Progenitor cell of endocrine pancreas (in vitro differentiated cells): ENCODE results near the gene TAB2. TPM values are rescaled to one million over a fixed set of nuclear protein-coding genes. Genes with fewer than 3 reads are reported as not detected.

Source experiments
- DNase-seq: peaks from one replicate; pipeline ENCODE4 v3.0.0; 2021; ENCODE audit warnings: low spot score; ENCODE audit not compliant: unreplicated experiment
- H3K27ac Mint-ChIP-seq: 2 replicates; pipeline ENCODE4 v1.8.0; 2021; ENCODE audit warnings: mild to moderate bottlenecking, moderate library complexity, mixed read lengths
- H3K27me3 Mint-ChIP-seq: 2 replicates; pipeline ENCODE4 v1.8.0; 2021; ENCODE audit warnings: mixed read lengths
- H3K36me3 Mint-ChIP-seq: 2 replicates; pipeline ENCODE4 v1.8.0; 2022; ENCODE audit warnings: mixed read lengths; ENCODE audit not compliant: insufficient read depth
- H3K4me1 Mint-ChIP-seq: 2 replicates; pipeline ENCODE4 v1.8.0; 2021; ENCODE audit warnings: low read depth, mixed read lengths
- H3K4me3 Mint-ChIP-seq: 2 replicates; pipeline ENCODE4 v1.8.0; 2021; ENCODE audit warnings: low read depth, mild to moderate bottlenecking, moderate library complexity, mixed read lengths
- H3K9me3 Mint-ChIP-seq: 2 replicates; pipeline ENCODE4 v1.8.0; 2021; ENCODE audit warnings: low read depth, mixed read lengths
- total RNA-seq: library from RNA; stranded (reverse); gene quantifications from 2 replicates; pipeline ENCODE4 v1.2.1, GENCODE V29; 2021
- TF ChIP-seq, protein P1 (sequence below): fragments of 200-600 bp; sonication (generic); IDR thresholded peaks from one replicate; pipeline ENCODE4 v1.5.0; 2021; ENCODE audit warnings: antibody characterized with exemption, mild to moderate bottlenecking; ENCODE audit not compliant: unreplicated experiment

The TAB2 gene
- total RNA-seq, 1 donor from 2014 or later, result 58.0 TPM

GRCh38 chr6:149385998-149386646, 68.6 kb downstream of the TAB2 start:
- no peak for DNase-seq
- Mint-ChIP-seq H3K36me3 (peaks cover 13% of the 10 kb centered on the region), H3K4me1 (peaks cover 17% of the 10 kb centered on the region), H3K4me3 (no peak overlapping the region), H3K27ac (no peak overlapping the region), H3K27me3 (no peaks in the 10 kb centered on the region), H3K9me3 (no peaks in the 10 kb centered on the region)
- TF ChIP-seq, protein P1, sequence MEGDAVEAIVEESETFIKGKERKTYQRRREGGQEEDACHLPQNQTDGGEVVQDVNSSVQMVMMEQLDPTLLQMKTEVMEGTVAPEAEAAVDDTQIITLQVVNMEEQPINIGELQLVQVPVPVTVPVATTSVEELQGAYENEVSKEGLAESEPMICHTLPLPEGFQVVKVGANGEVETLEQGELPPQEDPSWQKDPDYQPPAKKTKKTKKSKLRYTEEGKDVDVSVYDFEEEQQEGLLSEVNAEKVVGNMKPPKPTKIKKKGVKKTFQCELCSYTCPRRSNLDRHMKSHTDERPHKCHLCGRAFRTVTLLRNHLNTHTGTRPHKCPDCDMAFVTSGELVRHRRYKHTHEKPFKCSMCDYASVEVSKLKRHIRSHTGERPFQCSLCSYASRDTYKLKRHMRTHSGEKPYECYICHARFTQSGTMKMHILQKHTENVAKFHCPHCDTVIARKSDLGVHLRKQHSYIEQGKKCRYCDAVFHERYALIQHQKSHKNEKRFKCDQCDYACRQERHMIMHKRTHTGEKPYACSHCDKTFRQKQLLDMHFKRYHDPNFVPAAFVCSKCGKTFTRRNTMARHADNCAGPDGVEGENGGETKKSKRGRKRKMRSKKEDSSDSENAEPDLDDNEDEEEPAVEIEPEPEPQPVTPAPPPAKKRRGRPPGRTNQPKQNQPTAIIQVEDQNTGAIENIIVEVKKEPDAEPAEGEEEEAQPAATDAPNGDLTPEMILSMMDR, result no peak

DNA sequence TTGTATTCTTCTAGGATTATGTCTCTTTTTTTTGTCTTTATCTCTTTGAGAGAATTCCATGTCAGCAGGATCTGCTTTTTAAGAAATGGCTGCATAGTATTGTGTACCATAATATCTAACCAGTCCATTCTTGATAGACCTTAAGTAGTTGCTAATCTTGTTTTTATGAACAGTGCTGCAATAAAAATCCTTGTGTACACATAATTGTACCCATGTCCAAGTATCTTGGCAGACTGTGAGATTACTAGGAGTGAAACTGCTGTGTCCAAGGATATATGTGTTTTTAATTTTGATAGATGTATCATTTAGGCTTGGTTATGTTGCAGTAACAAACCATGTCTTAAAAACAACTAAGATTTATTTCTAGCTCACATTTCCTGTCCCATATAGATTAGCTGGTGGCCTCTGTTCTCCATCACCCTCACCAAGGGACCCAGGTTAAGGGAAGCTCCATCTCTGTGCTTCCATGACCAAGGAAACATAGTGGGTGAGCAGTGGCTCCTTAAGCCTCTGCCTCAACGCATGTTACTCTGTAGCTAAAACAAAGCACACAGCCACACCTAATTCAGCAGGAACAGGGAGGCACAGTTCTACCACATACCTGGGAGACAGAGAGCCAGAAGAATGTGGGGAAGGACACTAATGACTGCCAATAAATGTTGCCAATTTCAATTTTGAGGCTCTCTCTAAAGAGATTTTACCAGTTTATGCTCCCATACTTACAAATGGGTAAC, 70.4 kb downstream of the TAB2 start:
- peaks cover 15% of the 10 kb centered on the region for H3K36me3 Mint-ChIP-seq

DNA sequence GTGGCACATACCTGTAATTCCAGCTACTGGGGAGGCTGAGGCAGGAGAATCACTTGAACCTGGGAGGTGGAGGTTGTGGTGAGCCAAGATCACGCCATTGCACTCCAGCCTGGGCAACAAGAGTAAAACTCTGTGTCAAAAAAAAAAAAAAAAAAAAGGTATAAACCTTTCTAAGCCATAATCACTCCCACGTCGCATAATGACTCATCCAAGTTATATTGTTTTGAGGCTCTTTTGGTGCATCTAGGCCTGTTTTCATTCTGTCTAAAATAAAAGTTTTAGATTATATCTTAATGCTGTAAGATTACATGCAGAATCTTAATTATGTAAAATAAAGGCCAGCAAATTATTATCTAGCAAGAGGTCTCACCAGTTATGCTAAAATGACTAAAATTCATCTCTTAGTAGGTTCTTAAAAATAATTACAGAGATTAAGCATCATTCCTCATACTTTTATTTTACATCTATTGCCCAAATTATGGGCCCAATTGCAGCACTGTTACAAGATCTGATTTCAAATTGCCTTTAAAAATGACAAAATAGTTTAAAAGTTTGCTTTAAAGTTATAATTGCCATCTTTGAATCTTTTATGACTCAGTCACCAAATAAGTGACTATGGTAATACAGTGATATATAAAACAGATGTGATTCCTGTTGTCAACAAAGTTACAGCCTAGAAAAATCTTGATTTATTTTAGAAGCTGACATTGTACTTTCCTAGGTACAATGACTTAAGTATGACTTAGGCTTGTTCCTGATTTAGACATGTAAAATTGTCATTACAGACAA, 72.2 kb downstream of the TAB2 start:
- TF ChIP-seq, protein P1, result no peak
- Mint-ChIP-seq H3K4me3 (no peak overlapping the region), H3K9me3 (no peaks in the 10 kb centered on the region), H3K36me3 (peaks cover 10% of the 10 kb centered on the region), H3K27me3 (no peaks in the 10 kb centered on the region), H3K4me1 (peaks cover 9% of the 10 kb centered on the region), H3K27ac (no peak overlapping the region)
- DNase-seq, result no peak

More for the DNA sequence above, 70.4 kb downstream of the TAB2 start:
- H3K9me3 Mint-ChIP-seq, result no peaks in the 10 kb centered on the region
- no peaks in the 10 kb centered on the region for H3K27me3 Mint-ChIP-seq
- peaks cover 17% of the 10 kb centered on the region for H3K4me1 Mint-ChIP-seq
- H3K4me3 Mint-ChIP-seq, result no peak overlapping the region
- TF ChIP-seq, protein P1, result no peak
- H3K27ac Mint-ChIP-seq, result peak overlapping the region; percentile 76
- DNase-seq, result no peak

DNA sequence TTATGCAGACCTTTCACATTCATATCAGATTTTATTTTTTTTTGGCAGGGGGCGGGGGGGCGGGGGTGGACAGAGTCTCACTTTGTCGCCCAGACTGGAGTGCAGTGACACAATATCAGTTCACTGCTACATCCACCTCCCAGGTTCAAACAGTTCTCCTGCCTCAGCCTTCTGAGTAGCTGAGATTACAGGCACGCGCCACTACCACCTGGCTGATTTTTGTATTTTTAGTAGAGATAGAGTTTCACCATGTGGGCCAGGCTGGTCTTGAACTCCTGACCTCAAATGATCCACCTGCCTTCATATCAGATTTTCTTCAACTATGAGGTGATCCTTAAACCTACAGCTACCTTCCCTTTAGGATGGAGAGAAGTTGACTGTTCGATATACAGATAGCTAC, 74.6 kb downstream of the TAB2 start:
- Mint-ChIP-seq H3K9me3 (peaks cover 10% of the 10 kb centered on the region), H3K27me3 (no peaks in the 10 kb centered on the region), H3K4me1 (peaks cover 11% of the 10 kb centered on the region), H3K4me3 (no peak overlapping the region), H3K36me3 (peaks cover 22% of the 10 kb centered on the region), H3K27ac (no peak overlapping the region)
- TF ChIP-seq, protein P1, result no peak
- no peak for DNase-seq

DNA sequence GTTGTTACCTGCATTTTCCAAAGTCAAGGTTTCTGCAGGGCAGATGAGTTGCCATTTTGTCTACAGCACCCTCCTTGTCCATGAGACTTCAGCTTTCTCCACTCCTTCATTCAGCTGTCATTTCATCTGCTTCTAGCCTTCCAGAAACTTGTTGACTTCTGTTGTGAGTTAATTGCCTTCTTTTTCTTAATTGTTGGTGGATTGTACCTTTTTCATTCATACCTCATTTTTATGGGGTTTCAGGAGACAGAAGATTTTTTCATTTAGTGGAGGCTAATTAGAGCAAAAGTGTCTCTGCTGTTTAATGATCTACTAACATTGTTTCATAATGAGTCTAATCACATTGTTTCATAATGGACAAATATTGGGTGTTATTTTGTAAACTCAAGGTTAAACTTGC, 75.0 kb downstream of the TAB2 start:
- H3K27ac Mint-ChIP-seq, result no peak overlapping the region
- peaks cover 12% of the 10 kb centered on the region for H3K4me1 Mint-ChIP-seq
- H3K36me3 Mint-ChIP-seq, result peaks cover 24% of the 10 kb centered on the region
- no peak for DNase-seq
- H3K4me3 Mint-ChIP-seq, result no peak overlapping the region
- H3K27me3 Mint-ChIP-seq, result no peaks in the 10 kb centered on the region
- TF ChIP-seq, protein P1, result no peak
- peaks cover 10% of the 10 kb centered on the region for H3K9me3 Mint-ChIP-seq
